Kidney glomerular epithelial cell (primary cell): ENCODE results near the gene IL1RN.

Experiments used
- DNase-seq: peaks from one replicate; lab custom pipeline; 2025; lab: John Stamatoyannopoulos, UW

IL1RN gene

DNA sequence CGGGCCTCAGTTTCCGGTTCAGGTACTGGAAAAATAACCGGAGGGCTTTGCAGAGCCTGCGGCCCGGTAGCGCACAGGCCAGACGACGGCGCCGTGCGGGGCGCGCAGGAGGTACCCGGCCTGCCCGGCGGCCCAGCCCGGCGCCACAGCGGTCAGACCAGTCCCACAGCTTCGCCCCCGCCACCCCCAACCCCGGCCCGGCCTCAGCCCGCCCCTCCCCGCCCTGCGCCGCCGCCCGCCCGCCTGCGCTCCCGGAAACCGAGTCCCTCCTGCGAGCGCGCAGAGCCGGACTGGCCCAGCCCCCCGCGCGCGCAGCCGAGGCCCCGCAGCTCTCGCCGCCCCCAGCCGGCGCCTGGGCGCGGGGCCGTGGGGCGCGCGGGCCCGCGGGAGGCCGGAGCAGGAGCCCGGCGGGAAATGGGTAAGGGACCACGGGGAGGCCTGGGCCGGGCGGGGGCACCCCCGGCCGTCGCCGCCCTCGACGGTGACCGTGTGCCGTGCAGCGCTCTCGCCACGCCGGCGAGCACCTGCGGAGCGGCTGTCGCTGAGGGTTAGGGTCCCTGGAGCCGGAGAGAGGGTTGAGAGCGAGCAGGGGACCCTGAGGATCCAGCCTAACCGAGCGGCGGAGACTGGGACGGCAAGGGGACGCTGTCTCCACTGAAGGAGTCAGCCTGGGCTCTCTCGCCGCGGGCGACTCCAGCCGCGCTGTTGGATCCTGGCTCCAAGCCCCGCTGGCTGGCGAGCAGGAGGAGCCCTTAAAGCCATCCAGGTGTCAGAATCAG is 29.9 kb downstream of the IL1RN start:
- no peak for DNase-seq

GRCh38 chr2:113157897-113158753 is 30.7 kb downstream of the IL1RN start:
- DNase-seq, result peak; percentile 31

GRCh38 chr2:113158884-113159553 is 31.6 kb downstream of the IL1RN start:
- no peak for DNase-seq

DNA sequence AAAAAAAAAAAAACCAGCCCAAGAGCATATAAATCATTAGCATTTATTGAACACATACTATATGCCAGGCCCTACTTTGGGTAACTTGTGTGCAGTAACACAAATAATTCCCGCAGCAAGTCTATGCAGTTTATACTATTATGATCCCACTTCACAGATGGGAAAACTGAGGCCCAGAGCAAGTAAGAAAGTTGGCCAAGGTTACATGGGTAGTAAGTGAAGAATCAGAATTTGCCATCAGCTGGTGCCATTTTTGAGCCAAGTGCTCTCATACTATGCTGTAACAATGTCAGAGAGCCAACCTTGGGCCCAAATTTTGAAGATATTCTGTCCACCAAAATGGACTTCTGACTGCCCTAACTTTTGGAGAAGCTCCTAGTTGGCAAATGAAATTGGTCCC is 32.9 kb downstream of the IL1RN start:
- DNase-seq, result no peak

- no peak for DNase-seq
Observed at GRCh38 chr2:113160962-113161361, 33.6 kb downstream of the IL1RN start.

DNA sequence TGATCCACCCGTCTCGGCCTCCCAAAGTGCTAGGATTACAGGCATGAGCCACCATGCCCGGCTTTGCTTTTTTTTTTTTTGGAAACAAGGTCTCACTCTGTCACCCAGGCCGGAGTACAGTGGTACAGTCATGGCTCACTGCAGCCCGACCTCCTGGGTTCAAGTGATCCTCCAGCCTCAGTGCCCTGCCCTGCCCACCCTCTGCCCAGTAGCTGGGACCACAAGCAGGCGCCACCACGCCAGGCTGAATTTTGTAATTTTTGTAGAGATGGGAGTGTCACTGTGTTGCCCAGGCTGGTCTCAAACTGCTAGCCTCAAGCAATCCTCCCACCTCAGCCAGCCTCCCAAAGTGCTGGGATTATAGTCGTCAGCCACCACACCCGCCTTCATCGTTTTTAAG is 34.8 kb downstream of the IL1RN start:
- DNase-seq, result no peak

GRCh38 chr2:113162869-113163268 is 35.5 kb downstream of the IL1RN start:
- no peak for DNase-seq

- no peak for DNase-seq
Observed at GRCh38 chr2:113164215-113164929, 37.0 kb downstream of the IL1RN start.

DNA sequence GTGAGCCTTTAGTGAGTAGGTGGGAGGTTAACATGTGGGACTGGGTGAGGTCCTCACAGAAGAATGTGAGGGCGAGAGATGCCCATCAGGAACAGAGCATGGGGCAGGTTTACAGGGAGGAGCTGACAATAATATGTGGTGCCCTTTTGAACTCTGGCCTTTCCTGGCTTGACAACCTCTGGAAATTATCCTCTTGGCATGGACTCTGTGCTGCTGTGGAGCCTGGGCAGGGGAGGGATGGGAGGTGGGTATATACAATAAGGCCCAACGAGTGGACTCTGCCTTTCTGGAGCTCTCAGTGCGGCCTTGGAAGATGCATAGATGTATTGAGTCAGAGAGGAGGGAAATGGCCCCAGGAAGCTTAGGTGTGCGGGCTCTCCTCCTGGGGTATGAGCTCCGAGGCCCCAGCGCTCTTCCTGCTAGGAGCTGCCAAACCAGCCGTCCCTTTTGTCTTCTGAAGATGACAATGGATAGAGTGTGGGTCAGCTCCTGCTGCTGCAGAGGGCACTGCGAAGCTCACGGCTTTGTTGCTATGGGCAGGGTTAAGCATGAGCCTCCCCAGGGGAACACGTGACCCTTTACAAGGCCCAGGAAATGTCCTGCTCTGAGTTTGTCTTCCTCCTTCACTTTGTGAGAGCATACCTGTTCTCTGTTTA is 37.7 kb downstream of the IL1RN start:
- DNase-seq, result no peak

- DNase-seq, result no peak
Observed at GRCh38 chr2:113166187-113166645, 38.8 kb downstream of the IL1RN start.

- no peak for DNase-seq
Observed at GRCh38 chr2:113167115-113167932, 39.9 kb downstream of the IL1RN start.

DNA sequence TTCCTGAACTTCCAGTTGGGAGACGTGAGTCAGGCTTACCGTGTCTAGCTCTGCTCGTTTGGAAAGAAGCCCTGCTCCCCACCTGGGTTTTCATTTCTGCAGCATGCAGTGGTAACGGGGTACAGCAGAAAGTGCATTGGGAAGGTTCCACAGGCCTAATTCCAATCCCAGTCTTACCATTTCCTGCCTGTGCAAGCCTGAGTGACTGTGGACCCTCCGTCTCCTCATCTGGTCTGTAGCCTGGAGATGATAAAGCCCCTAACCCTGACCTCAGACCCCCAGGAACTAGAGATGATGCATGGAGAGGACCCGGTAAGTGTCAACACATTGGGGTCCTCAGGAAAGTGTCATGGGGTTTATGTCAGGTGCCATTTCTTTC is 40.6 kb downstream of the IL1RN start:
- DNase-seq, result no peak

- DNase-seq, result no peak
Observed at GRCh38 chr2:113169002-113169530, 41.7 kb downstream of the IL1RN start.

DNA sequence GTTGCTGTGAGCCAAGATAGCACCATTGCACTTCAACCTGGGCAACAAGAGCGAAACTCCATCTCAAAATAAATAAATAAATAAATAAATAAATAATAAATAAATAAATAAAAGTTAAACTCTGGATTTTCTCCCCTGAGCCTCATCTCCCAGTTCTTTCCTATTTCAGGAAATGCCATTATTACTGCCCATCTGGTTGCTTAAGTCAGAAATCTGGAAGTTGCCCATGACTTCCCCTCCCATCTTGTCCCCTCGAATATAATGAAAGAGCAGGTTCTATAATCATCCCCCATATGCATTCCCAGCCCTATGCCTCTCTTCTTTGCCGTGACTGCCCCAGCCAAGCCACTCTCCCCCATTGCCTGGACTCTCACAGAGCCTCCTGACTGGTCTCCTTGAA is 42.2 kb downstream of the IL1RN start:
- no peak for DNase-seq

GRCh38 chr2:113171334-113172075 is 44.1 kb downstream of the IL1RN start:
- DNase-seq, result no peak

DNA sequence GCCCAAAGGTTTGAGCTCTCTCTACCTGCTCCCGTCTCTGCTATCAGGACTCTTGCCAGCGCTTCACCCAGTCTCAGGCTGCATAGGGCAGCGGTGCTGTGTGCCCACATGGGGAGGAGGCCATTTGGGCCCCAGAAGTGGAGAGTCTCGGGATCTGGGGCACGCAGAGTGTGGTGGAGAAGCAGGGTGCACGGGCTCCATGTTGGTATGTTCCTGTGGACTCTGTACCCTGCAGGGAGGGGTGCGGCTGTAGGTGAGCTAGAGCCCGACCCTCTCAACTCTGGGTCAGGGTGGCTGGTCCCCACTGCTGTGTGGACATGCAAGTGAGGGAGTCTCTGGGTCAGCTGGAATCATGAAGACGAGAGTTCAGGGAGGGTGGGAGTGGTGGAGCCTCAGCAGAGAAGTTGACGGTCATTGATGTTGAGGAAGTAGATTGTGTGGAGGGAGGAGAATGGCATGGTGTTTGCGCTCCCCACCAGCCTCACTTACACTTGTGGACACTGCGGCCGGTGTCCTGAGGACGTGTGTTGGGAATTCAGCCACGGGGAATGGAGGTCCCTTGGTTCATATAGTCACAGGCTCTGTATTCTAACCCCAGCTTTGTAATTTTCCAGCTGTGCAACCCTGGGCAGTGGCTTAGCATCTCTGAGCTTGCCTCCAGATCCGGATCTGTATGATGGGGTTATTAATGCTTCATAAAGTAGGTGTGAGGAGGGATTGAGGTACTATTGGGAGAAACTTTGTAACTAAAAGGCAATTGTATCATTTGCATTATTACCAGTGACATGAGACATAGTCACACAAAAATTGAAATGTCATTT is 45.5 kb downstream of the IL1RN start:
- no peak for DNase-seq

GRCh38 chr2:113173542-113174375 is 46.4 kb downstream of the IL1RN start, which contains the start of gene PSD4:
PSD4 (plus strand) TSS chr2:113173971; CDS start chr2:113182457, 8,486 bp downstream.
- DNase-seq, result no peak

DNA sequence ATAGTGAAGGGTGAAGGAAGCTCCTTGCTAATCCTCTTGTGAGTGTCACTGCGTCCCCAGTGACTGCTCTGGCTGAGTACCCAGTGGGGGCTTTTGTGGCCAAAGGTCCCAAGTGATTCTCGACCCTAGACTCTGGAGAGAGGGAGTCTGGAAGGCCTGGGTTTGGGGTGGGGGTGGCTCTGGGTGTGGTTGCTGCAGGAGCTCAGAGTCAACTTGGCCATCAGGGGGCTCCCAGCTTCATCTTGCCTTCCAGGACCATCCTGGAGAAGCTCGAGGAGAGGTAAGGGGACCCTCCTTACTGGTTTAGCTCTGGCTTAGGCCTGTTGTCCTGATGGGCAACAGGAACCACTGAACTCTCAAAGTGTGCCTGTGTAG is 47.0 kb downstream of the IL1RN start:
- DNase-seq, result no peak
